Panc1 (cell line): Measurements from ENCODE around the gene WASF2. TPM values are rescaled to one million over a fixed set of nuclear protein-coding genes. Genes with fewer than 3 reads are reported as not detected.
"Not testable (repeated sequence)": the region's sequence is repeated elsewhere in the genome, so short reads cannot be mapped to it uniquely, and the experiment has no call there.

Experiments used
- ATAC-seq: fragments of 200-7000 bp; cut with Tn5 transposase; 2 replicates; pipeline ENCODE4 v1.9.1; 2020; ENCODE audit warnings: mild to moderate bottlenecking, moderate library complexity
- BruUV-seq: library from RNA; stranded (reverse); fragments of 400-500 nt; replicated peaks from 2 replicates; lab custom pipeline; 2021; lab: Mats Ljungman, UMichigan
- CTCF ChIA-PET: fragments of 300-600 bp; sonication (Branson Sonifier 250); formaldehyde crosslinking; loops from one replicate; lab custom pipeline; 2022; ENCODE audit warnings: antibody characterized with exemption; lab: Charles Lee
- POLR2A ChIA-PET: fragments of 300-600 bp; sonication (Branson Sonifier 250); formaldehyde crosslinking; loops from one replicate; lab custom pipeline; 2022; ENCODE audit warnings: antibody characterized with exemption; lab: Charles Lee
- DNase-seq: peaks from one replicate; pipeline ENCODE4 v3.0.0-alpha.2; 2010; ENCODE audit warnings: low read depth, low spot score
- H3K27ac ChIP-seq: 2 replicates; pipeline ENCODE4 v1.5.1; 2011; ENCODE audit warnings: mild to moderate bottlenecking, low read length, inconsistent platforms
- H3K27me3 ChIP-seq: fragments of 200-500 bp; sonication (Bioruptor generic); 2 replicates; pipeline ENCODE4 v1.6.0; 2014; ENCODE audit warnings: low read length, inconsistent platforms; ENCODE audit not compliant: control insufficient read depth, insufficient read depth
- H3K36me3 ChIP-seq: fragments of 200-500 bp; sonication (Bioruptor generic); 2 replicates; pipeline ENCODE4 v1.5.1; 2014; ENCODE audit warnings: inconsistent platforms, mild to moderate bottlenecking, low read length, moderate library complexity; ENCODE audit not compliant: control insufficient read depth, insufficient read depth
- H3K4me1 ChIP-seq: 2 replicates; pipeline ENCODE4 v1.5.1; 2011; ENCODE audit warnings: inconsistent platforms, mild to moderate bottlenecking, low read length, moderate library complexity; ENCODE audit not compliant: control insufficient read depth, insufficient read depth
- H3K4me3 ChIP-seq, 2 experiments: 2 replicates each; pipeline ENCODE4 v1.5.1; 2011 to 2012; ENCODE audit warnings: low read depth in 2 of 2, low read length in 2 of 2, mild to moderate bottlenecking in 2 of 2, inconsistent platforms in 1 of 2, moderate library complexity in 1 of 2
- H3K9me3 ChIP-seq: fragments of 200-500 bp; sonication (Bioruptor generic); 2 replicates; pipeline ENCODE4 v1.5.1; 2014; ENCODE audit warnings: low read depth, mild to moderate bottlenecking, inconsistent platforms, low read length, moderate library complexity; ENCODE audit not compliant: control insufficient read depth, insufficient read depth
- CTCF ChIP-seq: fragments of 450-650 bp; IDR thresholded peaks from 2 replicates; pipeline ENCODE4 v1.5.1; 2017; ENCODE audit warnings: mild to moderate bottlenecking
- POLR2AphosphoS5 ChIP-seq: IDR thresholded peaks from 2 replicates; pipeline ENCODE4 v1.6.1; 2012; ENCODE audit warnings: mild to moderate bottlenecking, low read depth, low read length, moderate library complexity
- SIN3A ChIP-seq: IDR thresholded peaks from 2 replicates; pipeline ENCODE4 v1.6.1; 2012; ENCODE audit warnings: low read depth, mild to moderate bottlenecking, low read length, moderate library complexity, borderline replicate concordance; ENCODE audit not compliant: insufficient read depth
- TCF7L2 ChIP-seq: IDR thresholded peaks from 2 replicates; pipeline ENCODE4 v1.6.1; 2011; ENCODE audit warnings: mild to moderate bottlenecking, low read depth, low read length, inconsistent platforms
- in situ Hi-C: cut with HindIII; loops from 2 replicates; pipeline ENCODE4 v1.10.0; 2016; ENCODE audit warnings: low sequenced_read_pairs, low pct_unique_long_range_greater_than_20kb
- intact Hi-C: fragments of 100-400 bp; cut with micrococcal nuclease; formaldehyde crosslinking; loops from one replicate; pipeline ENCODE4 v1.10.0; 2022; ENCODE audit not compliant: unreplicated experiment
- total RNA-seq: library from RNA; stranded (reverse); gene quantifications from one replicate; pipeline ENCODE4 v1.2.1, GENCODE V29; 2021; ENCODE audit not compliant: unreplicated experiment
- TF ChIP-seq, protein P1 (sequence below), 2 experiments: IDR thresholded peaks; 2 replicates each; pipeline ENCODE4 v1.6.1; 2011 to 2012; ENCODE audit warnings: low read depth in 2 of 2, control low read depth in 1 of 2, low read length in 1 of 2, mild to moderate bottlenecking in 1 of 2, moderate library complexity in 1 of 2; ENCODE audit not compliant: insufficient read depth in 1 of 2

Gene WASF2
- total RNA-seq, 1 experiment from 2014 or later = 121 TPM

DNA sequence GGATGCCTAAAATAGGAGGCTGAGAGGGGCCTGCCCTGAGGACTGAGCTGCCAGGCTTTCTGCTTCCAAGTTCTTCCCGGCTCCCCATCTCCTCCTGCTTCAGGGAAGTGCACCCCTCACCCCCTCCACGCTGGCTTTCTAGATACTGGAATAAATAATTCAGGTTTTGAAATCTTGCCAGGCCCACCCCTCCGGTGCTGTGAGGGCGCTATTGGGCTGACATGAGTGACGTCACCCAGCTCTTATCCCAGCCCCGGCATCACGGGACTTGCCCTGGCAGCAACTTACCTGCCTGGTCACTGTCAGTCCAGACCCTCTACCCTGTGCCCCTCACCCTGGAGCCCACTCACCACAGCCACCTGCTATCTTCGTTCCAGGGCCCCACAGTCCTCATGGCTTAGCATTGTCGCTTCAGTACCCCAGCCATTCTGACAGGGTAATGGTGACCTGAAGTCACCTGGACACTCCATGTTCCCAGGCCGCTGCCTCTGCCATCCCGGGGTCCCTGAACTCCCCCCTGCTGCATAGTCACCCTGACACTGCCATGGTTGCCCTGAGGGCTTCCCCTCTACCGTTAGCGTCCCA, 98.4 kb downstream of the WASF2 start:
- Histone ChIP-seq H3K4me1 (peaks cover 6% of the 10 kb centered on the region), H3K36me3 (no peaks in the 10 kb centered on the region), H3K4me3 (peak overlapping the region; percentile 65 to 71; a peak in 3 of 4 replicates), H3K9me3 (no peaks in the 10 kb centered on the region), H3K27ac (no peak overlapping the region), H3K27me3 (no peaks in the 10 kb centered on the region)
- intact Hi-C loops (loop anchor here (5.0 to 10.0 kb wide), 2 partner anchors 216 to 273 kb away; no protein-coding TSS in a partner anchor), in situ Hi-C loops (no loop called here)
- ATAC-seq = no peak
- no peak for DNase-seq
- ChIA-PET CTCF (interaction anchor here (0.6 to 1.5 kb wide), 5 partner anchors 10 to 92 kb away, joined by 3 to 13 read pairs (median 4); no protein-coding TSS in a partner anchor), POLR2A (interaction anchor here (0.7 kb wide), 1 partner anchor 8 kb away, joined by 3 read pairs; the partner anchor contains the start of gene CD164L2)
- no TSS peak for BruUV-seq
- no peak for TF ChIP-seq SIN3A
- TF ChIP-seq, protein P1, sequence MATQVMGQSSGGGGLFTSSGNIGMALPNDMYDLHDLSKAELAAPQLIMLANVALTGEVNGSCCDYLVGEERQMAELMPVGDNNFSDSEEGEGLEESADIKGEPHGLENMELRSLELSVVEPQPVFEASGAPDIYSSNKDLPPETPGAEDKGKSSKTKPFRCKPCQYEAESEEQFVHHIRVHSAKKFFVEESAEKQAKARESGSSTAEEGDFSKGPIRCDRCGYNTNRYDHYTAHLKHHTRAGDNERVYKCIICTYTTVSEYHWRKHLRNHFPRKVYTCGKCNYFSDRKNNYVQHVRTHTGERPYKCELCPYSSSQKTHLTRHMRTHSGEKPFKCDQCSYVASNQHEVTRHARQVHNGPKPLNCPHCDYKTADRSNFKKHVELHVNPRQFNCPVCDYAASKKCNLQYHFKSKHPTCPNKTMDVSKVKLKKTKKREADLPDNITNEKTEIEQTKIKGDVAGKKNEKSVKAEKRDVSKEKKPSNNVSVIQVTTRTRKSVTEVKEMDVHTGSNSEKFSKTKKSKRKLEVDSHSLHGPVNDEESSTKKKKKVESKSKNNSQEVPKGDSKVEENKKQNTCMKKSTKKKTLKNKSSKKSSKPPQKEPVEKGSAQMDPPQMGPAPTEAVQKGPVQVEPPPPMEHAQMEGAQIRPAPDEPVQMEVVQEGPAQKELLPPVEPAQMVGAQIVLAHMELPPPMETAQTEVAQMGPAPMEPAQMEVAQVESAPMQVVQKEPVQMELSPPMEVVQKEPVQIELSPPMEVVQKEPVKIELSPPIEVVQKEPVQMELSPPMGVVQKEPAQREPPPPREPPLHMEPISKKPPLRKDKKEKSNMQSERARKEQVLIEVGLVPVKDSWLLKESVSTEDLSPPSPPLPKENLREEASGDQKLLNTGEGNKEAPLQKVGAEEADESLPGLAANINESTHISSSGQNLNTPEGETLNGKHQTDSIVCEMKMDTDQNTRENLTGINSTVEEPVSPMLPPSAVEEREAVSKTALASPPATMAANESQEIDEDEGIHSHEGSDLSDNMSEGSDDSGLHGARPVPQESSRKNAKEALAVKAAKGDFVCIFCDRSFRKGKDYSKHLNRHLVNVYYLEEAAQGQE (IDR thresholded peaks at IDR 0.05; ENCODE audit: insufficient read depth in 1 of 2, low read depth in 2 of 2, low read length in 1 of 2) = no peak
- TF ChIP-seq CTCF = no peak
- no peak for TF ChIP-seq POLR2AphosphoS5
- no peak for TF ChIP-seq TCF7L2

GRCh38 chr1:27388337-27389005, 101.5 kb downstream of the WASF2 start:
- TF ChIP-seq, protein P1 (IDR thresholded peaks at IDR 0.05; ENCODE audit: insufficient read depth in 1 of 2, low read depth in 2 of 2, low read length in 1 of 2) = no peak
- TF ChIP-seq CTCF (peak; percentile 95), POLR2AphosphoS5 (no peak)
- CTCF ChIA-PET = interaction anchor here (1.2 to 2.2 kb wide), 2 partner anchors 89 to 92 kb away, joined by 5 to 10 read pairs; no protein-coding TSS in a partner anchor

DNA sequence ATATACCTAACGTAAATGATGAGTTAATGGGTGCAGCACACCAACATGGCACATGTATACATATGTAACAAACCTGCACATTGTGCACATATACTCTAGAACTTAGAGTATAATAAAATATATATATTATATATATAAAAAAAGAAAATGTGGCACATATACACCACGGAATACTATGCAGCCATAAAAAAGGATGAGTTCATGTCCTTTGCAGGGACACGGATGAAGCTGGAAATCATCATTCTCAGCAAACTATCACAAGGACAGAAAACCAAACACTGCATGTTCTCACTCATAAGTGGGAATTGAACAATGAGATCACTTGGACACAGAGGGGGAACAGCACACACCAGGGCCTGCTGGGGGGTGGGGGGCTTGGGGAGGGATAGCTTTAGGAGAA, 105.2 kb downstream of the WASF2 start:
- H3K27me3 ChIP-seq, DNase-seq, in situ Hi-C loops, H3K27ac ChIP-seq, H3K36me3 ChIP-seq, BruUV-seq, H3K4me3 ChIP-seq, ATAC-seq, intact Hi-C loops, H3K4me1 ChIP-seq, CTCF ChIA-PET, H3K9me3 ChIP-seq, POLR2A ChIA-PET: not testable (repeated sequence)

More at GRCh38 chr1:27388337-27389005, 101.5 kb downstream of the WASF2 start:
- BruUV-seq = no TSS peak
- Histone ChIP-seq H3K4me3 (no peak overlapping the region), H3K27me3 (no peaks in the 10 kb centered on the region), H3K9me3 (no peaks in the 10 kb centered on the region), H3K4me1 (peaks cover 6% of the 10 kb centered on the region), H3K36me3 (no peaks in the 10 kb centered on the region), H3K27ac (no peak overlapping the region)
- in situ Hi-C loops = no loop called here
- DNase-seq (peak; percentile 63), ATAC-seq (peak; percentile 37; the same call in 1 of the 2 replicates)
- POLR2A ChIA-PET = no interaction called here
- intact Hi-C loops = no loop called here
